CD4-positive, alpha-beta T cell treated with Interleukin-21 for 1 hour (primary cell): Measurements from ENCODE around the gene AHDC1.
"Not testable (repeated sequence)": the region's sequence is repeated elsewhere in the genome, so short reads cannot be mapped to it uniquely, and the experiment has no call there.

Source experiments
- DNase-seq: peaks from one replicate; pipeline ENCODE4 v3.0.0-alpha.2; 2020

The AHDC1 gene

GRCh38 chr1:27562021-27562420 lies 41.9 kb downstream of the AHDC1 start:
- DNase-seq, result no peak

- DNase-seq, result no peak
Observed at GRCh38 chr1:27561124-27561899, 42.6 kb downstream of the AHDC1 start.

GRCh38 chr1:27560268-27561123 lies 43.4 kb downstream of the AHDC1 start:
- no peak for DNase-seq

GRCh38 chr1:27559466-27560030 lies 44.4 kb downstream of the AHDC1 start:
- no peak for DNase-seq

- no peak for DNase-seq
Observed at GRCh38 chr1:27557596-27558340, 46.2 kb downstream of the AHDC1 start.

GRCh38 chr1:27556781-27557595 lies 47.0 kb downstream of the AHDC1 start:
- DNase-seq, result peak; percentile 81

- no peak for DNase-seq
Observed at GRCh38 chr1:27556435-27556780, 47.5 kb downstream of the AHDC1 start.

- DNase-seq, result peak; percentile 37
Observed at GRCh38 chr1:27555700-27556424, 48.1 kb downstream of the AHDC1 start.

- no peak for DNase-seq
Observed at GRCh38 chr1:27554759-27555699, 48.9 kb downstream of the AHDC1 start.

- no peak for DNase-seq
Observed at GRCh38 chr1:27554293-27554692, 49.7 kb downstream of the AHDC1 start.

- DNase-seq, result not testable (repeated sequence)
Observed at GRCh38 chr1:27553823-27554222, 50.1 kb downstream of the AHDC1 start.

- no peak for DNase-seq
Observed at GRCh38 chr1:27552911-27553420, 51.0 kb downstream of the AHDC1 start.

GRCh38 chr1:27551953-27552312 lies 52.0 kb downstream of the AHDC1 start:
- no peak for DNase-seq

GRCh38 chr1:27551170-27551952 lies 52.6 kb downstream of the AHDC1 start:
- no peak for DNase-seq

- no peak for DNase-seq
Observed at GRCh38 chr1:27550510-27551169, 53.3 kb downstream of the AHDC1 start.

GRCh38 chr1:27549807-27550408 lies 54.0 kb downstream of the AHDC1 start:
- DNase-seq, result no peak

- DNase-seq, result no peak
Observed at GRCh38 chr1:27548858-27549719, 54.9 kb downstream of the AHDC1 start.
